Activated CD4-positive, alpha-beta memory T cell treated with anti-CD3 and anti-CD28 coated beads, Interleukin-2, amount 10 ng/mL, durations not matched to agents 7 days and 5 days (primary cell): ENCODE results near the gene CNDP1. TPM values are rescaled to one million over a fixed set of nuclear protein-coding genes. Genes with fewer than 3 reads are reported as not detected.

Source experiments
- CTCF ChIA-PET: fragments of 350-600 bp; sonication (Branson Sonifier 250); formaldehyde crosslinking; loops from one replicate; lab custom pipeline; 2021; ENCODE audit warnings: antibody characterized with exemption, inconsistent platforms; lab: Charles Lee
- POLR2A ChIA-PET: fragments of 350-600 bp; sonication (Branson Sonifier 250); formaldehyde crosslinking; loops from one replicate; lab custom pipeline; 2021; ENCODE audit warnings: antibody characterized with exemption; lab: Charles Lee
- DNase-seq: peaks from one replicate; pipeline ENCODE4 v3.0.0-alpha.2; 2020
- H3K27ac Mint-ChIP-seq: one replicate; pipeline ENCODE4 v1.8.0; 2021; ENCODE audit warnings: mild to moderate bottlenecking, mixed read lengths
- H3K27me3 Mint-ChIP-seq: one replicate; pipeline ENCODE4 v1.8.0; 2021; ENCODE audit warnings: mixed read lengths
- H3K36me3 Mint-ChIP-seq: one replicate; pipeline ENCODE4 v1.8.0; 2021; ENCODE audit warnings: low read depth, mixed read lengths
- H3K4me1 Mint-ChIP-seq: one replicate; pipeline ENCODE4 v1.8.0; 2021; ENCODE audit warnings: mixed read lengths
- H3K4me3 Mint-ChIP-seq: one replicate; pipeline ENCODE4 v1.8.0; 2021; ENCODE audit warnings: mild to moderate bottlenecking, mixed read lengths
- H3K9me3 Mint-ChIP-seq: one replicate; pipeline ENCODE4 v1.8.0; 2021; ENCODE audit warnings: mixed read lengths
- total RNA-seq, 2 experiments: library from RNA; stranded (reverse); gene quantifications; one replicate each; pipeline ENCODE4 v1.2.3, GENCODE V29; 2021

The CNDP1 gene, protein sequence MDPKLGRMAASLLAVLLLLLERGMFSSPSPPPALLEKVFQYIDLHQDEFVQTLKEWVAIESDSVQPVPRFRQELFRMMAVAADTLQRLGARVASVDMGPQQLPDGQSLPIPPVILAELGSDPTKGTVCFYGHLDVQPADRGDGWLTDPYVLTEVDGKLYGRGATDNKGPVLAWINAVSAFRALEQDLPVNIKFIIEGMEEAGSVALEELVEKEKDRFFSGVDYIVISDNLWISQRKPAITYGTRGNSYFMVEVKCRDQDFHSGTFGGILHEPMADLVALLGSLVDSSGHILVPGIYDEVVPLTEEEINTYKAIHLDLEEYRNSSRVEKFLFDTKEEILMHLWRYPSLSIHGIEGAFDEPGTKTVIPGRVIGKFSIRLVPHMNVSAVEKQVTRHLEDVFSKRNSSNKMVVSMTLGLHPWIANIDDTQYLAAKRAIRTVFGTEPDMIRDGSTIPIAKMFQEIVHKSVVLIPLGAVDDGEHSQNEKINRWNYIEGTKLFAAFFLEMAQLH
- not detected for total RNA-seq

DNA sequence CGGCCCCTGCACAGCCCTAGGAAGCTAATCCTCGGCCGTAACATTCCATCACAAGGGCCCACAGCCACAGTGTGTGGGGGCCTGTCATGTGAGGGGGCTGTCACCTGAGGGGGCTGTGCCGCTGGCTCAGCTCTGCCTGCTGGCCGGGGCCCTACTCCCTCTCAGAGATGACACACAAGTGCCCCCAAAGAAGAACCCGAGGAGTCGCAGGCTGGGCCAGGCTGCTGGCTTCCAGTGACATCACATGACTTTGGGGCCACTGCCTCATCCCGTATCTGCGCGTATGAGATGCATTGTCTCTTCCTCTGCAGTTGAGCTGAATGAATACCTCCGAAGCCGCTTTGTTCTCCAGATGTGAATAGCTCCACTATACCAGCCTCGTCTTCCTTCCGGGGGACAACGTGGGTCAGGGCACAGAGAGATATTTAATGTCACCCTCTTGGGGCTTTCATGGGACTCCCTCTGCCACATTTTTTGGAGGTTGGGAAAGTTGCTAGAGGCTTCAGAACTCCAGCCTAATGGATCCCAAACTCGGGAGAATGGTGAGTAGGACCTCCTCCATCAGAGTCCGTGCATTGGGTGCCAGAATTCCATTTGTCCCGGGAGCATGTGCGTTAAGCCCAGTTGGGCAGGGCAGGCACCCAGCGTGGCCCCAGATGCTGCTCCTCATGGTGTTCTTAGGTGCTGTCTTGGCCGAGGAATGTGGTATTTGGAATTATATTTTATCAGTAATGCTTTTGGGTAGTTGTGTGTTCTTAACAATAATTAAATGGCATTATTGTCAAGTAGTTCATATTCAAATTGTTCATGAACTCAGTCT, at the start of gene CNDP1:
Gene CNDP1 (plus strand): TSS at position 351 of the 820 bp plus-strand sequence. CDS start 168 bp downstream, at position 519.
- H3K4me1 Mint-ChIP-seq, result no peaks in the 10 kb centered on the region
- H3K27me3 Mint-ChIP-seq, result peaks cover 8% of the 10 kb centered on the region
- H3K9me3 Mint-ChIP-seq, result no peaks in the 10 kb centered on the region
- ChIA-PET POLR2A (no interaction called here), CTCF (no interaction called here)
- no peak for DNase-seq
- H3K36me3 Mint-ChIP-seq, result no peaks in the 10 kb centered on the region
- H3K4me3 Mint-ChIP-seq, result no peak within 1 kb of the TSS
- H3K27ac Mint-ChIP-seq, result no peak within 1 kb of the TSS

DNA sequence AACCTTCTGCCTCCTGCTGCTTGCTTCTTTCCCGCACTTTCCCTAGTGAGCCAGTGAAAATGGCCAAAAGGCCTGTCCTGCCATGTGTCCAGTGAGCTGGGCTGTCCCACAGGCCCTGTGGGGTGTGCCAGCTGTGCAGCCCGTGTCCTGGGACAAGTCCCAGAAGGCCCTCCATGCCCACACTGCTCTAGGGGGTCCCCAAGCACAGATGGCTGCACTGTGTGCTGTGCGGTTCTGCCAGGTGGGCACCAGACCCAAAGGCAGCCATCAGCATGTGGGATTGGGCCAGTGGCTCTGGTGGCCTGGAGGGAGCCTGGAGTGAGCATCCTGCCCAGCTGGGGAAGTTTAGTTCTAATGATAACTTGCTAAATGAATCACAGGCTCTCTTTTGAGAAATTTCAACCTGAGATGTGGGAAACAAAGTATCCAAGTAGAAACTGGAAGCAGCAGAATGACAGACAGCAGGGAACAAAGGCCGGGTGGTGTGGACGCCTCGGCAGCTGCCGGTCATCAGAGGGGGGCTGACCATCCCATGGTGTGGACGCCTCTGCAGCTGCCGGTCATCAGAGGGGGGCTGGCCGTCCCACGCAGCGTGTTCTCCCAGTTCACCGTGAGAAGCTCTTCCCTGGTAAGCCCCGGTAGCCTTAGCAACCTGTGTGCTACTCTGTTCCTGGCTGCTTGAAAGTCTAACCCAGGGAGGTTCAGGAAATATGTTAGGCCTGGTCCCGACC, 48.0 kb upstream of the CNDP1 start:
- H3K9me3 Mint-ChIP-seq, result no peaks in the 10 kb centered on the region
- no peaks in the 10 kb centered on the region for H3K36me3 Mint-ChIP-seq
- ChIA-PET CTCF (no interaction called here), POLR2A (interaction anchor here (1.8 kb wide), 1 partner anchor 10 kb away, joined by 12 read pairs; the partner anchor contains the start of gene CNDP2)
- peaks cover 15% of the 10 kb centered on the region for H3K27me3 Mint-ChIP-seq
- no peak overlapping the region for H3K4me3 Mint-ChIP-seq
- H3K27ac Mint-ChIP-seq, result no peak overlapping the region
- no peak for DNase-seq
- peaks cover 14% of the 10 kb centered on the region for H3K4me1 Mint-ChIP-seq

DNA sequence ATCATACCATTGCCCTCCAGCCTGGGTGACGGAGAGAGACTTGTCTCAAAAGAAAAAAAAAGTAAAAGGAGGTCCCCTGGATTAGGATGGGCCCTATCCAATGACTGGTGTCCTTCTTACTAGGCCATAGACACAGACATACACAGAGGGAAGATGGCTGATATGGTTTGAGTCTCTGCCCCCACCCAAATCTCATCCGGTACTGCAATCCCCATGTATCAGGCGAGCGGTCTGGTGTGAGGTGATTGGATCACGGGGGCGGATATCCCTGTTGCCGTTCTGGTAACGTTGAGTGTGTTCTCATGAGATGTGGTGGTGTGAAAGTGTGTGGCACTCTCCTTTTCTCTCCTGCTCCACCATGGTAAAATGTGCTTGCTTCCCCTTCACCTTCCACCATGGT, 45.9 kb upstream of the CNDP1 start:
- no peaks in the 10 kb centered on the region for H3K36me3 Mint-ChIP-seq
- ChIA-PET CTCF (no interaction called here), POLR2A (no interaction called here)
- H3K9me3 Mint-ChIP-seq, result no peaks in the 10 kb centered on the region
- H3K4me3 Mint-ChIP-seq, result no peak overlapping the region
- H3K4me1 Mint-ChIP-seq, result peaks cover 14% of the 10 kb centered on the region
- H3K27ac Mint-ChIP-seq, result no peak overlapping the region
- H3K27me3 Mint-ChIP-seq, result peaks cover 15% of the 10 kb centered on the region
- no peak for DNase-seq

DNA sequence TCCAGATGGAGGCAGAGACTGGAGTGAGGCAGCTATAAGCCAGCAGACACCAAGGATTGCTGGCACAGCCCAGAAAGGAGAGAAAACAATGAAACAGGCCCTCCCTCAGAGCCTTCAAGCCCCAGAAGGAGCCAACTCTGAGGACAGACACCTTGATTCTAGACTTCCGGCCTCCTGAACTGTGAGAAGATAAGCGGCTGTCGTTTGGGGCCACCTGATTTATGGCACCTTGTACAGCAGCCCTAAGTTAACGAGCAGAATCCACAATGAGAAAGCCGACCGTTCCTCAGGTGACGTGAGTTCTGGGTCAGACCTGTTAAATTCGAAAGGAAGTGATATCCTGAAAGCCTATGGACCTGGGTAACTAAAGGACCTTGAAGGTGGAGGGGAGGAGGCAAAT, 45.4 kb upstream of the CNDP1 start:
- no peaks in the 10 kb centered on the region for H3K9me3 Mint-ChIP-seq
- H3K36me3 Mint-ChIP-seq, result no peaks in the 10 kb centered on the region
- H3K27me3 Mint-ChIP-seq, result peaks cover 19% of the 10 kb centered on the region
- POLR2A ChIA-PET, result no interaction called here
- DNase-seq, result no peak
- CTCF ChIA-PET, result no interaction called here
- H3K4me1 Mint-ChIP-seq, result peaks cover 14% of the 10 kb centered on the region
- no peak overlapping the region for H3K4me3 Mint-ChIP-seq
- H3K27ac Mint-ChIP-seq, result no peak overlapping the region

DNA sequence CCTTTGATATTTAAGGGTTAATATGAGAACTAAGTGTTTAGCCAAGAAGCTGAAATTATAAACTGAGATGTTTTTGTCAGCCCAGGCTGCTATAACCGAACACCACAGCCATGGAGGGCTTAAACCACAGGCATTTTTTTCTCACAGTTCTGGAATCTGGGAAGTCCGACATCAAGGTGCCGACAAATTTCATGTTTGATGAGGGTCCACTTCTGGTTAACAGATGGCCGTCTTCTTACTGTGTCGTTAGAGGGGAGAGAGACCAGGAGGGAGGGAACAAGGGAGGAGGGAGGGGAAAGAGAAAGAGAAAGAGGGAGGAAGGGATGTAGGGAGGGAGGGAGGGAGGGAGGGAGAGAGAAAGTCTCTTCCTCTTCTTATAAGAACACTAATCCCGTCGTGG, 44.6 kb upstream of the CNDP1 start:
- ChIA-PET CTCF (interaction anchor here (1.4 kb wide), 1 partner anchor 62 kb away, joined by 3 read pairs; no protein-coding TSS in a partner anchor), POLR2A (no interaction called here)
- Mint-ChIP-seq H3K9me3 (no peaks in the 10 kb centered on the region), H3K27me3 (peaks cover 19% of the 10 kb centered on the region), H3K4me1 (peaks cover 12% of the 10 kb centered on the region), H3K27ac (no peak overlapping the region), H3K36me3 (no peaks in the 10 kb centered on the region), H3K4me3 (no peak overlapping the region)
- DNase-seq, result no peak

DNA sequence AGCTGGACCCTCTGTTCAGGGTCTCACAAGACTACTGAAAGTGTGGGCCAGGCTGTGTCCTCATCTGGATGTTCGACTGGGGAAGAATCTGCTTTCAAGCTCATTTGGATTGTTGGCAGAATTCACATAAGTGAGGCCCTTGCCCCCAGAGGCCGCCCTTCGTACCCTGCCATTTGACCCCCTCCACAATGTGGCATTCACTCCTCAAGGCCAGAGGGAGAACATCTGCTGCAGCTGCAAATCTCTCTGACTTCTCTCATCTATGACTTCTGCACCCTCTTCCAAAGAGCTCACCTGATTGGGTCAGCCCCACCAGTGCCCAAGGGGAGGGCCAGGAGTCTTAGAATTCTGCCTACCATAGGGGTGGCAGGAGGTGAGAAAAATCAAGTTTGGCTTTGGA, 42.0 kb upstream of the CNDP1 start:
- no peak overlapping the region for H3K4me3 Mint-ChIP-seq
- H3K36me3 Mint-ChIP-seq, result peaks cover 9% of the 10 kb centered on the region
- ChIA-PET POLR2A (no interaction called here), CTCF (interaction anchor here (1.0 to 2.6 kb wide), 5 partner anchors 60 to 294 kb away, joined by 3 to 62 read pairs (median 5); no protein-coding TSS in a partner anchor)
- peaks cover 13% of the 10 kb centered on the region for H3K4me1 Mint-ChIP-seq
- H3K27ac Mint-ChIP-seq, result no peak overlapping the region
- peaks cover 14% of the 10 kb centered on the region for H3K27me3 Mint-ChIP-seq
- H3K9me3 Mint-ChIP-seq, result no peaks in the 10 kb centered on the region
- no peak for DNase-seq

DNA sequence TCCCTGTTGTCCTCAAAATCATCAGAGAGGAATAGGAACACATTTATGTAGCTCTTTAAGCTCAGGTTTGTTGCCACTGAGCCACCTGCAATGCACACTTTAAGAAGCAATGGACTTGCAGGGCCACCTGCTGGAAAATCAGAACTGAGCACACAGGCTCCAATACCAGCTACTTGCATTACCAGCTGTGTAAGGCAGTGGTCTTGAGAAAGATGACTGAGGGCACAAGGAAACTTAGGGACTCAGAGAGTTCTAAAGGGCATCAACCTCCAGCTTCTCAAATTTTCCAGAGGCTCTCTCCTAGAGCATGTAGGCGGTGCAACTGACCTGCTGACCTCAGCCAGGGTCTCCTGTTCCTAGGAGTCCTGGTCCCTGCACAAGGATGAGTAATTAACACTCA, 40.6 kb upstream of the CNDP1 start:
- POLR2A ChIA-PET, result interaction anchor here (1.0 to 1.2 kb wide), 4 partner anchors 139 to 296 kb away, joined by 3 to 5 read pairs (median 4); no protein-coding TSS in a partner anchor

DNA sequence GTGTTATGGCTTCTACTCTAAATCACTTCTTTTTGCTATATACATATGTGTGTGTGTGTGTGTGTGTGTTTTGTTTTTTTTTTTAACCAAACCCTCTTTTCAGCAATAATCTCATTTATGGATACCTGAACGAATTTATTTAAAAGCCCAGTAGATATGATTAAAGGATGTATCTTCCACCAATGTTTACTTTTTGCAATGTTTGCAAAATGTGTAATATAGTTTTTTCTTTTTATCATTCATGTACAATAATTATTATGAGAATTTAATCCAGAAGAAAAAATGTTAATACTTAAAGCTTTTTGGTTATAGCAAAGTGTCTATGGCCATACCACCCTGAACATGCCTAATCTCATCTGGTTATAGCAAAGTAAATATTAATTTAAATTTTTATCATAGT, 39.8 kb upstream of the CNDP1 start:
- no peaks in the 10 kb centered on the region for H3K9me3 Mint-ChIP-seq
- peaks cover 13% of the 10 kb centered on the region for H3K36me3 Mint-ChIP-seq
- CTCF ChIA-PET, result interaction anchor here (1.8 to 2.1 kb wide), 3 partner anchors 116 to 144 kb away, joined by 7 to 12 read pairs (median 8); no protein-coding TSS in a partner anchor
- H3K27ac Mint-ChIP-seq, result no peak overlapping the region
- peaks cover 13% of the 10 kb centered on the region for H3K27me3 Mint-ChIP-seq
- DNase-seq, result no peak
- no peak overlapping the region for H3K4me3 Mint-ChIP-seq
- H3K4me1 Mint-ChIP-seq, result peaks cover 34% of the 10 kb centered on the region
- POLR2A ChIA-PET, result no interaction called here

More for the DNA sequence above, 40.6 kb upstream of the CNDP1 start:
- Mint-ChIP-seq H3K27ac (no peak overlapping the region), H3K27me3 (peaks cover 14% of the 10 kb centered on the region), H3K4me1 (peaks cover 27% of the 10 kb centered on the region), H3K36me3 (peaks cover 11% of the 10 kb centered on the region), H3K9me3 (no peaks in the 10 kb centered on the region), H3K4me3 (no peak overlapping the region)
- CTCF ChIA-PET, result interaction anchor here (0.6 to 2.6 kb wide), 20 partner anchors 9 to 430 kb away, joined by 3 to 62 read pairs (median 4); no protein-coding TSS in a partner anchor
- DNase-seq, result peak; percentile 66

DNA sequence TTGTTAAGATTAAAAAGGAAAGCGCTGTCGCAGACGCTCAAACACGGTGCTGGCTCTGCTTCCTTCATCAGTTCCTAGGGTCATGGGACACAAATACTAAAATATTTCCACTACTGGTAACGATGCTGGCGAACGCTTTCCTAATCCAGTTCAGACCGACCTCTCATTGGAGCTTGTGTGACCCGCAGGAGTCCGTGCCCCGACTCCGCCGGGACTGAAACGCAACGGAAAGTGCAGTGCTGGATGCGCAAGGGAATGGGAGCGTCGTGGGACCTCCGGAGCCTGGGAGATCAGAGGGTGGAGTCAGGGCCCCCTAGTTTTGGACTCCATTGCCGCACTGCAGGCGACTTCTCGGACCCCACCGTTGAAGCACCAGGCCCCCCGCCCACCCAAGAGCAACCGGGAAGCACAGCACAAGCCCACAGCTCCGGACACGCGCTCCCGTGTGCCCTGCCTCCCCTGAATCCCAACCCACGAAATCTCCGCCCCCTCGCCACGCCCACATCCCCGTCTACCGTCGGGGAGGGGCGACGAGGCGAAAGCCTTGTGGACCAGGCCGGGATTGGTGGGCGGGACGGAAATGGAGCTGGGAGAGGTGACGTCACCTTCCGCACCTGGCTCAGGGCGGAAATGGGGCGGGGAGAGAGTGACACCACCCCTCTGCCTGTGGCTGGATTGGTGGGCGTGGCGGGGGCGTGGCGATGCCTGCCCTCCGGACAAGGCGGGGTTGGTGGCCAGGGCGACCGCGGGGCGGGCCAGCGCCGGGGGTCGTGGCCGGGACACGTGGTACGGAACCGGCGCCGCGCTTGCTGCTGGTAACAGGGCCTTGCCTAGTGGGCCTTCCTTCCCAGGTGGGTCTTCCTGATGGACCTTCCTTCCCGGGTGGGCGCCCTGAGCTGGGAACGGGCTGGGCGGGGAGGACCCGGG, 38.5 kb upstream of the CNDP1 start, which contains the start of gene CNDP2:
Gene CNDP2 (plus strand): TSS at position 783 of the 927 bp plus-strand sequence. CDS start 3,611 bp downstream, outside the sequence.
- ChIA-PET CTCF (interaction anchor here (0.6 to 1.4 kb wide), 3 partner anchors 56 to 142 kb away, joined by 3 to 5 read pairs (median 3); no protein-coding TSS in a partner anchor), POLR2A (interaction anchor here (0.6 to 5.2 kb wide), 10 partner anchors 10 to 713 kb away, joined by 3 to 22 read pairs (median 8); partner anchors contain the start of genes PTGR3, TIMM21 and ZNF407)
- Mint-ChIP-seq H3K36me3 (peaks cover 21% of the 10 kb centered on the region), H3K27me3 (peaks cover 11% of the 10 kb centered on the region), H3K4me1 (peaks cover 43% of the 10 kb centered on the region), H3K4me3 (peak within 1 kb of the TSS; percentile 88), H3K9me3 (no peaks in the 10 kb centered on the region), H3K27ac (peak within 1 kb of the TSS; percentile 99)
- peak; percentile 99 for DNase-seq

DNA sequence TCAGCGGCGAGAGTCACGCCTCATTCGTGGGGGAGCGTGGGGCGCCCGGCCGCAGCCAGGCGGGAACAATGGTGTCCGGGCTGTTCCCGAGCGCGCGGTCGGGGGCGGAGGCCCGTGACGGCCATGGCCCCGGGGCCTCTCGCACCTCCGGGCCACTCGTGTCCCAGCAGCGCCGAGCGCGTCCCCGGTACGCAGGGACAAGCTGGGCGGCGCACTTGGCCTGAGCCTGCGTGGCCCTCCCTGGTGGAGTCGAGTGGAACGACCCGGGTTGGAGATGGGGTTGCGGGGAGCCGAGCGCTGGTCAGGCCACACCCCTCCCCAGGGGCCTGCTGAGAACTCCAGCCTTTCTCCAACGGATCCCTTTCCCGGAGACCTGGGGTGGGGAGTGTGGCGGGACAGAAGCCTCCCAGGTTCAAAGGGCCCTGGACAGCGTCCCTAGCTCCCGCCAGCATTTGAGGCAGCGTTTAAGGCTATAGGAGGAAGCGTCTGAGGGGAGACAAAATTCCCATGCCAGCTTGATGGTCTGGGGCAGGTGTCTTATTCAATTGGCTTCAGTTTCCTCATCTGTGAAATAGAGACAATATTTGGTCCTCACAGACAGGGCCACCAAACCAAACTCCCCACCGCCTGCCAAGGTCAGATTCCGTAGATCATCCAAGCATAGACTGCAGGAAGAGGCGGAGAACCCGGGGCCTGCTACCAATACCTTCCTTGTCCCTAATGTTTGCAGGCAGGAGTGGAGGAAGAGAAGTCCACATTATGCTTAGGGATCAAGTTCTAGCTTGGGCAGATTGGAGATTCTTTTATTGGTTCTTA, 37.6 kb upstream of the CNDP1 start:
- H3K4me1 Mint-ChIP-seq, result peaks cover 50% of the 10 kb centered on the region
- H3K27ac Mint-ChIP-seq, result peak overlapping the region; percentile 99
- ChIA-PET POLR2A (interaction anchor here (1.0 to 5.2 kb wide), 9 partner anchors 11 to 712 kb away, joined by 3 to 22 read pairs (median 9); partner anchors contain the start of genes PTGR3, TIMM21 and ZNF407), CTCF (interaction anchor here (0.6 to 1.4 kb wide), 3 partner anchors 55 to 143 kb away, joined by 3 to 5 read pairs (median 3); no protein-coding TSS in a partner anchor)
- H3K4me3 Mint-ChIP-seq, result peak overlapping the region; percentile 88
- peaks cover 27% of the 10 kb centered on the region for H3K36me3 Mint-ChIP-seq
- no peaks in the 10 kb centered on the region for H3K9me3 Mint-ChIP-seq
- DNase-seq, result peak; percentile 52
- peaks cover 9% of the 10 kb centered on the region for H3K27me3 Mint-ChIP-seq
